Cardiac muscle cell (in vitro differentiated cells and primary cell): ENCODE data around the gene ATG16L1. TPM values are rescaled to one million over a fixed set of nuclear protein-coding genes. Genes with fewer than 3 reads are reported as not detected.

Source experiments
- DNase-seq, 2 donors: peaks; one replicate each; pipeline versions ENCODE4 v3.0.0 to v3.0.0-alpha.2; 2010 to 2017; ENCODE audit warnings: low read depth in 1 of 2, low spot score in 1 of 2
- H3K27ac ChIP-seq: fragments of 200-600 bp; sonication (generic); 2 replicates; pipeline ENCODE4 v1.5.1; 2016
- H3K27me3 ChIP-seq: fragments of 200-600 bp; sonication (generic); 2 replicates; pipeline ENCODE4 v1.6.0; 2016; ENCODE audit warnings: control low read depth
- H3K36me3 ChIP-seq: fragments of 200-600 bp; sonication (generic); 2 replicates; pipeline ENCODE4 v1.5.1; 2016; ENCODE audit warnings: control low read depth
- H3K4me1 ChIP-seq: fragments of 200-600 bp; sonication (generic); 2 replicates; pipeline ENCODE4 v1.8.1; 2017; ENCODE audit warnings: low read depth, mild to moderate bottlenecking, mixed run types
- H3K4me3 ChIP-seq: fragments of 200-600 bp; sonication (generic); 2 replicates; pipeline ENCODE4 v1.5.1; 2016; ENCODE audit warnings: mild to moderate bottlenecking
- H3K9me3 ChIP-seq: fragments of 200-600 bp; sonication (generic); 2 replicates; pipeline ENCODE4 v1.5.1; 2017; ENCODE audit warnings: low read depth, mild to moderate bottlenecking, control low read depth
- polyA plus RNA-seq: library from polyadenylated mRNA; unstranded; fragments of >200 nt; fragmentation: Nextera tagmentation; extraction: Ambion mirVana; gene quantifications from 2 replicates; pipeline ENCODE4 v1.2.1, GENCODE V29; 2016
- total RNA-seq: library from RNA; depleted of rRNA; stranded (reverse); fragments of >200 nt; gene quantifications from 2 replicates; pipeline ENCODE4 v1.2.3, GENCODE V29; 2016
- TF ChIP-seq, protein P1 (sequence below): IDR thresholded peaks from 2 replicates; pipeline ENCODE4 v1.5.1; 2012; ENCODE audit warnings: low read depth, mild to moderate bottlenecking, low read length

ATG16L1 gene
- total and polyA plus RNA-seq, 2 experiments from 2014 or later = 18.5 to 36.1 TPM

DNA sequence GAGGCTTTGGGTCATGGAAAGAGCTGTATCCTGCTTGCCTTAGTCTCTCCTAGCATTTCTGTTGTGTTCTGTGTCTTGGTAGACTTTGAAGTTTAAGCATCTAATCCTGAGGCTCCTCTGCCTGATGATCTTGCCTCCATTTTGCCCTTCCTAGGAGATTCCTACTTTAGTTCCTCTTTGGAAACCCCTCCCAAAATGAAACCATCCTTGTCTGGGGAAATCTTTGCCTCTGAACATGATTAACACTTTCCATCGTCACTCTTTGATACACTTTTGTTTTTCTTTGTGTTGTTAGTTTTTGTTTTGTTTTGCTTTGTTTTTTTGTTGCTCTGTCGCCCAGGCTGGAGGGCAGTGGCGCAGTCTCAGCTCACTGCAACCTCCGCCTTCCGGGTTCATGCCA is 9.2 kb downstream of the ATG16L1 start:
- H3K27me3 ChIP-seq = no peaks in the 10 kb centered on the region
- H3K4me3 ChIP-seq = no peak overlapping the region
- peaks cover 40% of the 10 kb centered on the region for H3K36me3 ChIP-seq
- DNase-seq = no peak
- no peak overlapping the region for H3K27ac ChIP-seq
- no peaks in the 10 kb centered on the region for H3K4me1 ChIP-seq
- H3K9me3 ChIP-seq = no peaks in the 10 kb centered on the region
- TF ChIP-seq, protein P1, sequence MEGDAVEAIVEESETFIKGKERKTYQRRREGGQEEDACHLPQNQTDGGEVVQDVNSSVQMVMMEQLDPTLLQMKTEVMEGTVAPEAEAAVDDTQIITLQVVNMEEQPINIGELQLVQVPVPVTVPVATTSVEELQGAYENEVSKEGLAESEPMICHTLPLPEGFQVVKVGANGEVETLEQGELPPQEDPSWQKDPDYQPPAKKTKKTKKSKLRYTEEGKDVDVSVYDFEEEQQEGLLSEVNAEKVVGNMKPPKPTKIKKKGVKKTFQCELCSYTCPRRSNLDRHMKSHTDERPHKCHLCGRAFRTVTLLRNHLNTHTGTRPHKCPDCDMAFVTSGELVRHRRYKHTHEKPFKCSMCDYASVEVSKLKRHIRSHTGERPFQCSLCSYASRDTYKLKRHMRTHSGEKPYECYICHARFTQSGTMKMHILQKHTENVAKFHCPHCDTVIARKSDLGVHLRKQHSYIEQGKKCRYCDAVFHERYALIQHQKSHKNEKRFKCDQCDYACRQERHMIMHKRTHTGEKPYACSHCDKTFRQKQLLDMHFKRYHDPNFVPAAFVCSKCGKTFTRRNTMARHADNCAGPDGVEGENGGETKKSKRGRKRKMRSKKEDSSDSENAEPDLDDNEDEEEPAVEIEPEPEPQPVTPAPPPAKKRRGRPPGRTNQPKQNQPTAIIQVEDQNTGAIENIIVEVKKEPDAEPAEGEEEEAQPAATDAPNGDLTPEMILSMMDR = no peak

DNA sequence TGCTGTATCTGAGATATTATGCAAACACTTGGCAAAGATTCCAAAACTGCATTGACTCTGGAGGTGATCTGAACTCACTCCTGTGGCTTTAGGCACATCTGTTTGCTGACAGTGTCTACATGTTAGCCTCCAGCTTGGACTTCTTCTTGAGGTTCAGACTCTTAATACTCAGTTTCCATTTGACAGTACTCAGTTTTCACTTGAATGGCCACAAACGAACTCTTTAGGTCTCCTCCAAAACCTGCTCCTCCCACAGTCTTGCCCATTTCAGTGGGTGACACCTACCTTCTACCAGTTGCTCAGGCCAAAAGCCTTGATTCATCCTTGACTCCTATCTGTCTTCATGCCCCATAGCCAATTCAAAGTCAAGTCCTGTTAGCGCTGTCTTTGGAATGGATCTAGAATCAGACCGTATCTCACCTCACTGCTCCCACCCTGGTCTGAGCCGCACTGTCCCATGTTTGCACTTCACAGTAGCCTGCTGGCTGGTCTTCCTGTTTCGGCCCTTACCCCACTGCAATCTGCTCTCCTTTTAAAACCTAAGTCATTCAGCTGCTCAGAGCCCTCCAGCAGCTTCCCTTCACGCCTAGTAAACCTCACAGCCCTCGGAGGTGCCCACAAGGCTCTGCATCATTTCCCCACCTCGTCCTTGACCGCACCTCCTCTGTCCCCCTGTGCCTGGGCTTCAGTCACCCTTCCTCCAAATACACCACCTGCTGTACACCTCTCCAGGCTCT is 10.5 kb downstream of the ATG16L1 start:
- H3K36me3 ChIP-seq = peaks cover 47% of the 10 kb centered on the region
- H3K9me3 ChIP-seq = no peaks in the 10 kb centered on the region
- H3K27me3 ChIP-seq = no peaks in the 10 kb centered on the region
- DNase-seq = no peak
- TF ChIP-seq, protein P1 = no peak
- no peak overlapping the region for H3K27ac ChIP-seq
- no peak overlapping the region for H3K4me3 ChIP-seq
- no peaks in the 10 kb centered on the region for H3K4me1 ChIP-seq

DNA sequence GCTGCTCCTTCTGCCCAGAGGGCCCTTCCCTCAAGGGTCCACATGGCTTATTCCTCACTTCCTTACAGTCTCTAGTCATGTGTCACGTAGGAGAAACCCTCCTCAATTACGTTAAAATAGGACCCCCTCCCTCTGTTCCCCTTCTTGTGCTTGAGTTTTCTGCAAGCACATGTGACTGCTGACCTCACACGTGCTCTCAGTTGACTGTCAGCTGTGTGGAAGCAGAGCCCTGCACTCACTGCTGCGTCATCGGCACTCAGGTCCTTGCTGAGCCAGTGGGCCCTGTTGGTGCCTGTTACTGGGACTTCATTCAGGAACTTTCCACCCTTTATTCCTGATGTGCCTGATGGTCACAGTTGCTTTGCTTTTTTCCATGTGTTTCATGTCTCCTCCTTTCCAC is 11.1 kb downstream of the ATG16L1 start:
- H3K4me1 ChIP-seq = no peaks in the 10 kb centered on the region
- H3K4me3 ChIP-seq = no peak overlapping the region
- H3K27ac ChIP-seq = no peak overlapping the region
- TF ChIP-seq, protein P1 = no peak
- no peaks in the 10 kb centered on the region for H3K27me3 ChIP-seq
- H3K36me3 ChIP-seq = peaks cover 44% of the 10 kb centered on the region
- no peaks in the 10 kb centered on the region for H3K9me3 ChIP-seq
- DNase-seq = no peak

DNA sequence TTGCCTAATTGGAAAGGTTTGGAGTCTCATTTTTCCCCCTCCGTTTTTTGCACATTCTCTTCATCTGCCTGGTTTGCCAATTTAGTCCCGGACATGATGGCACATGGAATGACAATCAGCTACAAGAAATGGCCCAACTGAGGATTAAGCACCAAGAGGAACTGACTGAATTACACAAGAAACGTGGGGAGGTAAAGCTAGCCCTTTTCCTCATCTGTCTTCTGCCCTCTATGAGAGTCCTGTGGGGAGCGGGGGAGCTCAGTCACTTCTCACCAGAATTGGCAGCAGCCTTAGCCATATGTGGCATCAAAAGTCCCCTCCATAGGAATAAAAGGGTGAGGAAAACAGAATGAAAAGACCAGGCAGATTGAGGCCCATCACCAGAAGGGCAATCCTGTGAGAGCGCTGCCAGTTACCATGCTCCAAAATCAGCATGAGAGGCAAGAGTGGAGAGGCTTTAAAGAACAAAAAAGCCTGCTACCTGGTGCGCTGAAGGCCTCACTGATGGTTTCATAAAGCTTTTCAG is 11.6 kb downstream of the ATG16L1 start:
- H3K4me1 ChIP-seq = no peaks in the 10 kb centered on the region
- H3K9me3 ChIP-seq = no peaks in the 10 kb centered on the region
- no peak overlapping the region for H3K4me3 ChIP-seq
- H3K36me3 ChIP-seq = peaks cover 40% of the 10 kb centered on the region
- TF ChIP-seq, protein P1 = no peak
- no peak overlapping the region for H3K27ac ChIP-seq
- H3K27me3 ChIP-seq = no peaks in the 10 kb centered on the region
- DNase-seq = no peak

DNA sequence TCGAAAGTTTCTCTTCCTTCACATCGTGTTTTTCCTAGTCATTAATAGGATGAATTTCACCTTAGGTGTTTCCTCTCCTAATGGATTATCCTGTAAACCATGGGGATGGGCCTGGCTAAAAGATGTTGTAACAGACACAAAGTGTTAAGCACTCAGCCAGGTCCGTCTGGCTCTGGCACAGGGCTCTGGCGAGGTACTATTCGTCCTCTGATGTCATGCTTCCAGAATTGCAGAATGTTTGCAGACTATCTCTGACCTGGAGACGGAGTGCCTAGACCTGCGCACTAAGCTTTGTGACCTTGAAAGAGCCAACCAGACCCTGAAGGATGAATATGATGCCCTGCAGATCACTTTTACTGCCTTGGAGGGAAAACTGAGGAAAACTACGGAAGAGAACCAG is 13.2 kb downstream of the ATG16L1 start:
- no peaks in the 10 kb centered on the region for H3K27me3 ChIP-seq
- TF ChIP-seq, protein P1 = no peak
- H3K9me3 ChIP-seq = no peaks in the 10 kb centered on the region
- H3K27ac ChIP-seq = no peak overlapping the region
- no peaks in the 10 kb centered on the region for H3K4me1 ChIP-seq
- no peak overlapping the region for H3K4me3 ChIP-seq
- peaks cover 43% of the 10 kb centered on the region for H3K36me3 ChIP-seq
- no peak for DNase-seq
